GM18517 (cell line): Measurements from ENCODE around the gene LCK.

Experiments used
- ATAC-seq: cut with Tn5 transposase; IDR thresholded peaks from one replicate; pipeline ENCODE4 v1.9.1; 2021; ENCODE audit warnings: mild to moderate bottlenecking, moderate library complexity; ENCODE audit not compliant: unreplicated experiment

LCK gene

GRCh38 chr1:32311709-32312393 is 60.8 kb downstream of the LCK start:
- ATAC-seq, result no peak

- no peak for ATAC-seq
Measured at GRCh38 chr1:32316903-32317277, 65.8 kb downstream of the LCK start.

DNA sequence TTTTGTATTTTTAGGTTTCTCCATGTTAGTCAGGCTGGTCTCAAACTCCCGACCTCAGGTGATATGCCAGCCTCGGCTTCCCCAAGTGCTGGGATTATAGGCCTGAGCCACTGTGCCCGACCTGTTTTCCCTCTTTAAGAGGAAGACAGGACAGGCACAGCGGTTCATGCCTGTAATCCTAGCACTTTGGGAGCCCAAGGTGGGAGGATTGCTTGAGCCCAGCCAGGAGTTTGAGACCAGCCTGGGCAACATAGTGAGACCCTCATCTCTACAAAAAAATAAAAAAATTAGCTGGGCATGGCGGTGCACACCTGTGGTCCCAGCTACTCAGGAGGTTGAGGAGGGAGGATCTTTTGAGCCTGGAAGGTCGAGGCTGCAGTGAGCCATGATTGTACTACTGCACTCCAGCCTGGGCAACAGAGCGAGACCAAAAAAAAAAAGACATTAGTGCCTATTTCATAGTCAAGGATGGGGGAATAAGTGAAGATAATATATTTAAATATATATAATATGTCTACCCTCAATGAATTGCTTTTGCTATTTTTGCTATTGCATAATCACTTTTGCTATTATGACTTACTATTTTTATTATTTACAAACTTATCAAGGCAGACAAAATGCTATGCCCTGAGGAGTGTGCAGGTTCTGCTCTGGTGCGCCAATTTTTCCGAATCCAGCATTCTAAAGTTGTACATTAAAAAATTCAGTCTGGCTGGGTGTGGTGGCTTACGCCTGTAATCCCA is 67.2 kb downstream of the LCK start:
- no peak for ATAC-seq

DNA sequence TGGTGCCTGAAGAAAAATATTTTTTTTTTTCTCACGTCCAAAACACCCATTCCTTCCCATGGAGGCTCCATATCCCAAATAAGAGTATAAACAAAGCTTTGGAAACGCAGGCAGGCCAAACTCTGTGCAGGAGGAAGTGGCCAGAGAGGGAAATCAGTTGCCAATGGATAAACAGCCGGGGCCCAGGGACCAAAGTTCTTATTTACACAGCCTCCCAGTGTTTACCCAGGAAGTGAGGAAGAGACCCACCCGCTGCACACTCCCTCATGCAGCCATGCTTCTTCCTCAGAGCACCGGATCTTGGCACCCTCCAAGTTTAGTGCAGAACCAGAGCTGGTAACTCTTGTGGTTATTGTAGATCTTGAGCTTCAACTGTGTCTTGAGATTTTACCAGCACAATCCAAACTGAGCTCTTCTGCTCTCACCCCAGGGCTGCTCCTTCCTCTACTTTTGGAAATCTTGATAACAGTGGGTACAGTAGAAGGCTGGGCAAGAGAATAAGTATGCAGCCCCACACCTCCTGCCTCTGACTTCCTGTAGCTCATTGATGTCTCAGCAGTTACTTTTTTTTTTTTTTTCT is 70.7 kb downstream of the LCK start:
- no peak for ATAC-seq

DNA sequence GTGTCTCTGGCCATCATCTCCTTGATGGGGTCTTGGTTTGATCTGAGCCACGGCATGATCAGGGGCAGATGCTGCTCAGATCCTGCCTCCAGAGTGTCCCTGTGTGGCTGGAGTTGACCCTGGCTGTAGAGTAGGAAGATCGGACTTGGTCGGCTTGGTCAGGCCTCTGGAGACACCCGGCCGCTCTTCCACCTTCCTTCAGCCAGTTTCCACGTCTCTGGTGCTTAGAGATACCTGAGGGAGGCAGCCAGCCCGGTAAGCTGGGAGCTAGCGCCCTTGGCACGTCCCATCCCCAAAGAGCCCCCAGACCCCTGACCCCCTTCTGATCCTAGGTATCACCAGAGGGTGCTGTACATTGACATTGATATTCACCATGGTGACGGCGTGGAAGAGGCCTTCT is 76.1 kb downstream of the LCK start:
- ATAC-seq, result no peak

- no peak for ATAC-seq
Measured at GRCh38 chr1:32329931-32330466, 78.9 kb downstream of the LCK start.

- ATAC-seq, result no peak
Measured at GRCh38 chr1:32330558-32331151, 79.6 kb downstream of the LCK start.

DNA sequence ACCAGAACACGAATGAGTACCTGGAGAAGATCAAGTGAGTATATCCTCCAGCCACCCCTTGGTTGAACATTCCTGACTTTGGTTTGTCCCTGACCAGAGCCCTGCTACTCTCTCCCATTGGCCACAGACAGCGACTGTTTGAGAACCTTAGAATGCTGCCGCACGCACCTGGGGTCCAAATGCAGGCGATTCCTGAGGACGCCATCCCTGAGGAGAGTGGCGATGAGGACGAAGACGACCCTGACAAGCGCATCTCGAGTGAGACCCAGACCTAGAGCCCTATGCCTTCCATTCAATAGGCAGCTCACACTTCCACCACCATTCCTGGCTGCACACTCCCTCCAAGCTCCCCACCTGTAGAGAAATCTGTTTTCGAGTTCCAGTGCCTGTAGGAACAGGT is 80.5 kb downstream of the LCK start:
- ATAC-seq, result no peak

DNA sequence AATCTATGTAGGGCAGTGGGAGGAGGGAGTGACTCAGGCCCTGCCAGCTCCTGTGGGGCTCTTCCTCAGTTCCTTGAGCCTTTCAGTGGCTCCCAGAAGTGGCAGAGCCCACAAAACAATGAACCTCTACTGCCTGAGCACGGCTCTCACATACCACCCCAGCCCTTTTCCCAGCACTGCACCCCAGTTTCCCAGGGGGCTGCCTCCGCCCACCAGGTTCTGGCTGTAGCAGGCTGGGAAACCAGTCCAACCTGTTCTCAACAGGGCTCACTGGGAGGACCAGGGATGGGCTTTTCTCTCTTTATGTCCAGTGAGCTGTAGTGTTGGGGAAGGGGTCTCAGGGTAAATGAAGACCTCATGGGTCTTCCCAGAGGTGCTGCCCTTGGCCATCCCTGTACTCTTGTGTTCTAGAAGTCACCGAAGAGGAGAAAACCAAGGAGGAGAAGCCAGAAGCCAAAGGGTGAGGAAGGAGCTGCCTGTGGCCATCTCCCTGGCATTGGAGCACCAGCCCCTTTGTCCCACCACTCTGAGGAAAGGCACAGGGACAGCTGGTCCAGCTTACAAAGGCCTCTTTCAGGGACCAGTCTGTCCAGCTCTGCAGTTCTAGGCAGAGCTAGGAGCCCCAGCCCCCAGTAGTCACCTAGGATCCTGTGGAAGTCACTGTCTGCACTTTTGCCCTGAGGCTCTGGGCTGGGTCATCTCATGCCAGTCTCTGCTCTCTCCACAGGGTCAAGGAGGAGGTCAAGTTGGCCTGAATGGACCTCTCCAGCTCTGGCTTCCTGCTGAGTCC is 81.4 kb downstream of the LCK start:
- no peak for ATAC-seq

DNA sequence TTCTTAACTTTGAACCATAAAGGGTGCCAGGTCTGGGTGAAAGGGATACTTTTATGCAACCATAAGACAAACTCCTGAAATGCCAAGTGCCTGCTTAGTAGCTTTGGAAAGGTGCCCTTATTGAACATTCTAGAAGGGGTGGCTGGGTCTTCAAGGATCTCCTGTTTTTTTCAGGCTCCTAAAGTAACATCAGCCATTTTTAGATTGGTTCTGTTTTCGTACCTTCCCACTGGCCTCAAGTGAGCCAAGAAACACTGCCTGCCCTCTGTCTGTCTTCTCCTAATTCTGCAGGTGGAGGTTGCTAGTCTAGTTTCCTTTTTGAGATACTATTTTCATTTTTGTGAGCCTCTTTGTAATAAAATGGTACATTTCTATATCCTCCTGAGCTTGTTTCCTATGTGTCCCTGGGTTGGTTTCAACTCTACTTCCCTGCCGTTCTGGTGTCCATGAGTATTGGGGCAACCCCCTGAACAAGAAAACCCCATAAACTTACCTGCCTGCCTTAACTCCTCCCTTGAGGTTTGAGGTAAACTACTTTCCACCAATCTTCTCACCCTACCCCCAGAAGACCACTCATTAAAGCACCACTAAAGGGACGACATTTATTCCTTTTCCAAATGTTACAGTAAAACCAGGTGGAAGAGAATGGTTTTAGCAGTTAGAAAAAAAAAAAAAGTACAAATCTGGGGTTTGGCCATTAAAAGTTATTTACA is 82.3 kb downstream of the LCK start:
- no peak for ATAC-seq

GRCh38 chr1:32334274-32334861 is 83.3 kb downstream of the LCK start:
- no peak for ATAC-seq

GRCh38 chr1:32334864-32335534 is 83.9 kb downstream of the LCK start:
- no peak for ATAC-seq

GRCh38 chr1:32335535-32335789 is 84.4 kb downstream of the LCK start:
- no peak for ATAC-seq
